ENCODE results near the gene EIF3K. TPM values are rescaled to one million over a fixed set of nuclear protein-coding genes. Genes with fewer than 3 reads are reported as not detected.

The EIF3K gene
- polyA plus RNA-seq, 2 donors, result 248 to 396 TPM

Other genes with a start within 250 kb of the EIF3K start
- 100 to 1,000 TPM in 1 of 2 donors, 10 to 100 TPM in 1; 46.7 to 162 TPM for gene PSMD8, start 244.6 kb upstream of the EIF3K start, polyA plus RNA-seq
- under 1 TPM; 0.12 to 0.29 TPM for gene GGN, start 231.2 kb upstream of the EIF3K start, polyA plus RNA-seq
- gene SPRED3, start 230.5 kb upstream of the EIF3K start, polyA plus RNA-seq, result under 1 TPM; 0.24 to 0.37 TPM
- 10 to 100 TPM; 23.8 to 25.0 TPM for gene FAM98C, start 216.1 kb upstream of the EIF3K start, polyA plus RNA-seq
- under 1 TPM; 0.24 to 0.35 TPM for gene RASGRP4, start 193.0 kb upstream of the EIF3K start, polyA plus RNA-seq
- 1 to 10 TPM; 8.0 to 8.7 TPM for gene RYR1, start 185.5 kb upstream of the EIF3K start, polyA plus RNA-seq
- 1 to 10 TPM; 3.3 to 7.3 TPM for gene MAP4K1, start 1.2 kb upstream of the EIF3K start, polyA plus RNA-seq
- 100 to 1,000 TPM; 261 to 376 TPM for gene ACTN4, start 28.5 kb downstream of the EIF3K start, polyA plus RNA-seq
- 10 to 100 TPM in 1 of 2 donors, 1 to 10 TPM in 1; 4.1 to 12.3 TPM for gene CAPN12, start 125.3 kb downstream of the EIF3K start, polyA plus RNA-seq
- gene LGALS7, start 154.3 kb downstream of the EIF3K start, polyA plus RNA-seq, result 1,000 to 10,000 TPM in 1 of 2 donors, 100 to 1,000 TPM in 1; 405 to 2,874 TPM
- gene LGALS7B, start 170.0 kb downstream of the EIF3K start, polyA plus RNA-seq, result 1,000 to 10,000 TPM; 3,260 to 6,105 TPM
- gene LGALS4, start 193.8 kb downstream of the EIF3K start, polyA plus RNA-seq, result 1 to 10 TPM in 1 of 2 donors, under 1 TPM in 1; 0.66 to 2.3 TPM
- gene ECH1, start 212.6 kb downstream of the EIF3K start, polyA plus RNA-seq, result 100 to 1,000 TPM; 108 to 215 TPM
- gene HNRNPL, start 230.8 kb downstream of the EIF3K start, polyA plus RNA-seq, result 100 to 1,000 TPM; 134 to 150 TPM

All from esophagus (tissue), 2 donors.